GM18867 (cell line): ENCODE results near the gene VPS8.

Experiments
- ATAC-seq: cut with Tn5 transposase; IDR thresholded peaks from one replicate; pipeline ENCODE4 v1.9.1; 2021; ENCODE audit warnings: mild to moderate bottlenecking, moderate library complexity; ENCODE audit not compliant: unreplicated experiment

VPS8 gene

GRCh38 chr3:185082829-185083228 lies 270.9 kb downstream of the VPS8 start:
- no peak for ATAC-seq

GRCh38 chr3:185084402-185084801 lies 272.4 kb downstream of the VPS8 start:
- no peak for ATAC-seq

- ATAC-seq = no peak
Measured at GRCh38 chr3:185084901-185085300, 272.9 kb downstream of the VPS8 start.

- ATAC-seq = no peak
Measured at GRCh38 chr3:185087419-185087818, 275.5 kb downstream of the VPS8 start.

DNA sequence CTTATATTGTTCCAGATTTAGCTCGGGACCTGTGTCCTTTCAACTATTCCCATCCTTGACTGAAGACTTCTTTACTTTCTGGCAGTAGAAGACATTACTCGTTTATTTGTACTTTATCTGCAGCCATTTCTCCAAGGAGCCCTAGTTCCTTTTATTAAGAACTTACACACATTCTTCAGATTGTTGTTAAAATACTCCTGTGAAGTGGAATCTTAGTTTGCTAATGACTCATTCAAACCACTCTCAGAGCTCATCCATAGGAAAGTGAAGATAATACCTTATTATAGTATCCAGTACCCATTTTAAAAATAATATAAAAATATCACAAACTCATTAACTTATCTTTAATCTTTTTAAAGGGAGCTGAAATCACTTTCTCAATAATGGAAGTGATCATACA lies 277.4 kb downstream of the VPS8 start:
- no peak for ATAC-seq

GRCh38 chr3:185089751-185090150 lies 277.8 kb downstream of the VPS8 start:
- no peak for ATAC-seq

- no peak for ATAC-seq
Measured at GRCh38 chr3:185090811-185091210, 278.8 kb downstream of the VPS8 start.

GRCh38 chr3:185093116-185093515 lies 281.1 kb downstream of the VPS8 start:
- ATAC-seq = no peak

DNA sequence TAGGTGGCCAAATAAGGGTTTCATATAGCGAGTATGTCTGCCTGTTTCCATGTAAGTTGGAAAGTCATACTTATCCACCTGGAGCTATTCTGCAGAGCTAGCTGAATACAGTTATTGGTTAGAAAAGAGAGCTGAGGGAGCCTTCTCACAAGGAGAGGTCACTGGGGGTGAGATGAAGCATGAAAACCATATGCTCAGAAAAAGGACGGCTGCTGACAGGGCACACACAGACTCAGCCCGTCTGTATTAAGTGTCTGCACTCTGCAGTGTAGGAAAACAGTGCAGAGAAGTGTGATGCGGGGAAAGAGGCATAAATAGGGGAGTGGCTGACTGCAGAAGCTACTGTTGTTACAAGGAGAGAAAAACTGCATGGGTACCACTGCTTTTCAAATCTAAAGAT lies 282.7 kb downstream of the VPS8 start:
- ATAC-seq = no peak
